K562 treated with DMSO at 1 percent for 4 hours (cell line): Measurements from ENCODE around the gene FN3KRP. TPM values are rescaled to one million over a fixed set of nuclear protein-coding genes. Genes with fewer than 3 reads are reported as not detected.

Source experiments
- total RNA-seq: library from RNA; unstranded; fragments of 300-600 nt; gene quantifications from 2 replicates; pipeline ENCODE4 v1.2.3, GENCODE V29; 2022; ENCODE audit not compliant: insufficient read depth

The FN3KRP gene, protein sequence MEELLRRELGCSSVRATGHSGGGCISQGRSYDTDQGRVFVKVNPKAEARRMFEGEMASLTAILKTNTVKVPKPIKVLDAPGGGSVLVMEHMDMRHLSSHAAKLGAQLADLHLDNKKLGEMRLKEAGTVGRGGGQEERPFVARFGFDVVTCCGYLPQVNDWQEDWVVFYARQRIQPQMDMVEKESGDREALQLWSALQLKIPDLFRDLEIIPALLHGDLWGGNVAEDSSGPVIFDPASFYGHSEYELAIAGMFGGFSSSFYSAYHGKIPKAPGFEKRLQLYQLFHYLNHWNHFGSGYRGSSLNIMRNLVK
- total RNA-seq: 16.1 and 22.0 TPM in 2 replicates

DNA sequence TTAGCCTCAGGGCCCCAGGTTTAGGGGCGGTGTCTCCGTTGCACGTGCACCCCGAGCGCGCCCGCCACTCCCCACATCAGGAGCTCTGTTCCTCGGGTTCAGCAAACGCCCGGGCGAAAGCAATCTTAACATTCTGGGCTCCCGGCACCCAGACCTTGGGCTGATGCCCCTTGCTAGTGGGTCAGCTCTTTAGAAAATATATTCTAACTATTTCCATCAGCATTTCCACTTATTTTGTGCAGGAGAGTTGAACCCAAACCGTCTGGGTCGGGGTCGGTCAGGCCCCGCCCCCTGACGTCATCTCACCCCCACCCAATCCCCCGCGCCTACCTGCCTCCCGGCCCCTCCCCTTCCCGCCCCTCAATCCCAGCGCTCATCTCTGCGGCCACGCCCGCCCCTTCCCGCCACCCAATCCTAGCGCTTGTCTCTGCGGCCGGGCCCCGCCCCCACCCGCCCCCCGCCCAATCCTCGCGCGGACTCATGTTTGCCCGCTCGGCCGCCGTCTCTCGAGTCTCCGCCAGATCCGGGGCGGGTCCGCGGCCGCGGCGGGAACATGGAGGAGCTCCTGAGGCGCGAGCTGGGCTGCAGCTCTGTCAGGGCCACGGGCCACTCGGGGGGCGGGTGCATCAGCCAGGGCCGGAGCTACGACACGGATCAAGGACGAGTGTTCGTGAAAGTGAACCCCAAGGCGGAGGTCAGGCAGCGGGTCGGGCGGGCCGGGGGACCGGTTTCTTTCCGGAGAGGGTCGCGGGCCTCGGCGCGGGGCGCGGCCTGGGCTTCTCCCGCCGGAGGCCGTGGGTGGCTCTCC is at the start of gene FN3KRP:
TSS of gene FN3KRP (plus strand) at position 504 of the 808 bp plus-strand sequence. CDS start at position 554, 50 bp downstream.

GRCh38 chr17:82698065-82698973 is 18.2 kb upstream of the FN3KRP start, which contains the start of gene RAB40B:
Gene RAB40B, minus strand, starts transcription at chr17:82698698. Its CDS starts 102 bp downstream, at chr17:82698596.

GRCh38 chr17:82734987-82735866 is 18.7 kb downstream of the FN3KRP start, which contains the start of gene FN3K:
Gene FN3K, plus strand, starts transcription at chr17:82735615. Its CDS starts 22 bp downstream, at chr17:82735637.

GRCh38 chr17:82751571-82752370 is 35.3 kb downstream of the FN3KRP start, which contains the start of gene TBCD:
Gene TBCD, plus strand, starts transcription at chr17:82752065. Its CDS starts 129 bp downstream, at chr17:82752194.

Other genes with a start within 250 kb of the FN3KRP start
- 49.9 and 59.4 TPM in 2 replicates for gene FOXK2, start 197.0 kb upstream of the FN3KRP start, total RNA-seq
- gene WDR45B, start 68.3 kb upstream of the FN3KRP start, total RNA-seq: 37.2 and 41.3 TPM in 2 replicates
- 2.6 and 8.9 TPM in 2 replicates for gene RAB40B, start 18.0 kb upstream of the FN3KRP start, total RNA-seq
- gene FN3K, start 18.9 kb downstream of the FN3KRP start, total RNA-seq: 18.8 and 19.6 TPM in 2 replicates
- 61.6 and 71.8 TPM in 2 replicates for gene TBCD, start 35.4 kb downstream of the FN3KRP start, total RNA-seq
- gene ZNF750, start 123.3 kb downstream of the FN3KRP start, total RNA-seq: not detected in 2 replicates